ENCODE results near the gene DGKB.

DGKB gene

GRCh38 chr7:14902589-14903067, at the start of gene DGKB:
DGKB (minus strand) TSS chr7:14902751.
- DNase-seq (ENCODE audit: extremely low spot score), result peak; percentile 27
- CTCF ChIA-PET, result no interaction called here
- no peak for TF ChIP-seq PKNOX1 (IDR thresholded peaks at IDR 0.05)
- no peak for TF ChIP-seq SUZ12 (IDR thresholded peaks at IDR 0.05)
- TF ChIP-seq SP1 (IDR thresholded peaks at IDR 0.05), result no peak
- no peak for TF ChIP-seq FOXM1 (IDR thresholded peaks at IDR 0.05; ENCODE audit: borderline replicate concordance)
- no peak for TF ChIP-seq LEF1 (IDR thresholded peaks at IDR 0.05; ENCODE audit: borderline replicate concordance)
- no peak for TF ChIP-seq CTBP1 (IDR thresholded peaks at IDR 0.05; ENCODE audit: borderline replicate concordance)
- TF ChIP-seq FOXK2 (IDR thresholded peaks at IDR 0.05), result no peak
- TF ChIP-seq ARNT (IDR thresholded peaks at IDR 0.05), result no peak
- POLR2A ChIA-PET, result no interaction called here

GRCh38 chr7:14950013-14950412, 47.5 kb upstream of the DGKB start:
- TF ChIP-seq TARDBP (IDR thresholded peaks at IDR 0.05), result no peak
- TF ChIP-seq SUZ12 (IDR thresholded peaks at IDR 0.05), result no peak
- no peak for TF ChIP-seq LEF1 (IDR thresholded peaks at IDR 0.05; ENCODE audit: borderline replicate concordance)
- no peak for TF ChIP-seq ARNT (IDR thresholded peaks at IDR 0.05)
- no peak for TF ChIP-seq NFRKB (IDR thresholded peaks at IDR 0.05)
- TF ChIP-seq ZNF384 (IDR thresholded peaks at IDR 0.05), result no peak
- no peak for TF ChIP-seq SP1 (IDR thresholded peaks at IDR 0.05)
- no peak for TF ChIP-seq FOXA1 (IDR thresholded peaks at IDR 0.05)
- TF ChIP-seq CTBP1 (IDR thresholded peaks at IDR 0.05; ENCODE audit: borderline replicate concordance), result no peak
- no peak for TF ChIP-seq BHLHE40 (IDR thresholded peaks at IDR 0.05; ENCODE audit: borderline replicate concordance)
- TF ChIP-seq FOXK2 (IDR thresholded peaks at IDR 0.05), result no peak
- no peak for TF ChIP-seq HDGF (IDR thresholded peaks at IDR 0.05; ENCODE audit: borderline replicate concordance)
- no peak for TF ChIP-seq L3MBTL2 (conservative IDR thresholded peaks at IDR 0.05)
- TF ChIP-seq PKNOX1 (IDR thresholded peaks at IDR 0.05), result no peak
- TF ChIP-seq ELF4 (IDR thresholded peaks at IDR 0.05), result no peak
- TF ChIP-seq FOXM1 (IDR thresholded peaks at IDR 0.05; ENCODE audit: borderline replicate concordance), result no peak
- DNase-seq (ENCODE audit: extremely low spot score), result no peak
- ChIA-PET CTCF (no interaction called here), POLR2A (no interaction called here)

GRCh38 chr7:14938181-14938580, 35.6 kb upstream of the DGKB start:
- no peak for DNase-seq (ENCODE audit: extremely low spot score)
- no peak for TF ChIP-seq FOXA1 (IDR thresholded peaks at IDR 0.05)
- no peak for TF ChIP-seq FOXK2 (IDR thresholded peaks at IDR 0.05)
- TF ChIP-seq NFRKB (IDR thresholded peaks at IDR 0.05), result no peak
- TF ChIP-seq LEF1 (IDR thresholded peaks at IDR 0.05; ENCODE audit: borderline replicate concordance), result no peak
- TF ChIP-seq TARDBP (IDR thresholded peaks at IDR 0.05), result no peak
- CTCF ChIA-PET, result no interaction called here
- POLR2A ChIA-PET, result no interaction called here

GRCh38 chr7:14937581-14937980, 35.0 kb upstream of the DGKB start:
- CTCF ChIA-PET, result no interaction called here
- TF ChIP-seq CTBP1 (IDR thresholded peaks at IDR 0.05; ENCODE audit: borderline replicate concordance), result no peak
- no peak for TF ChIP-seq PKNOX1 (IDR thresholded peaks at IDR 0.05)
- TF ChIP-seq L3MBTL2 (conservative IDR thresholded peaks at IDR 0.05), result no peak
- TF ChIP-seq SUZ12 (IDR thresholded peaks at IDR 0.05), result no peak
- no peak for TF ChIP-seq ZNF384 (IDR thresholded peaks at IDR 0.05)
- no peak for TF ChIP-seq FOXK2 (IDR thresholded peaks at IDR 0.05)
- TF ChIP-seq SP1 (IDR thresholded peaks at IDR 0.05), result no peak
- TF ChIP-seq LEF1 (IDR thresholded peaks at IDR 0.05; ENCODE audit: borderline replicate concordance), result no peak
- no peak for TF ChIP-seq HDGF (IDR thresholded peaks at IDR 0.05; ENCODE audit: borderline replicate concordance)
- no peak for TF ChIP-seq ELF4 (IDR thresholded peaks at IDR 0.05)
- POLR2A ChIA-PET, result no interaction called here
- no peak for DNase-seq (ENCODE audit: extremely low spot score)

GRCh38 chr7:14936554-14936953, 34.0 kb upstream of the DGKB start:
- CTCF ChIA-PET, result no interaction called here
- no peak for DNase-seq (ENCODE audit: extremely low spot score)
- TF ChIP-seq LEF1 (IDR thresholded peaks at IDR 0.05; ENCODE audit: borderline replicate concordance) (no peak), ZNF384 (IDR thresholded peaks at IDR 0.05) (no peak), FOXM1 (IDR thresholded peaks at IDR 0.05; ENCODE audit: borderline replicate concordance) (no peak), L3MBTL2 (conservative IDR thresholded peaks at IDR 0.05) (no peak), ELF4 (IDR thresholded peaks at IDR 0.05) (no peak), SP1 (IDR thresholded peaks at IDR 0.05) (no peak), PKNOX1 (IDR thresholded peaks at IDR 0.05) (no peak), BHLHE40 (IDR thresholded peaks at IDR 0.05; ENCODE audit: borderline replicate concordance) (no peak), TARDBP (IDR thresholded peaks at IDR 0.05) (no peak), FOXK2 (IDR thresholded peaks at IDR 0.05) (no peak), ARNT (IDR thresholded peaks at IDR 0.05) (no peak), CTBP1 (IDR thresholded peaks at IDR 0.05; ENCODE audit: borderline replicate concordance) (no peak), NFRKB (IDR thresholded peaks at IDR 0.05) (no peak), HDGF (IDR thresholded peaks at IDR 0.05; ENCODE audit: borderline replicate concordance) (no peak), FOXA1 (IDR thresholded peaks at IDR 0.05) (no peak)
- POLR2A ChIA-PET, result no interaction called here

GRCh38 chr7:14934839-14935238, 32.3 kb upstream of the DGKB start:
- ChIA-PET CTCF (no interaction called here), POLR2A (no interaction called here)
- TF ChIP-seq FOXA1 (IDR thresholded peaks at IDR 0.05) (no peak), TARDBP (IDR thresholded peaks at IDR 0.05) (no peak), SP1 (IDR thresholded peaks at IDR 0.05) (no peak), L3MBTL2 (conservative IDR thresholded peaks at IDR 0.05) (no peak), ARNT (IDR thresholded peaks at IDR 0.05) (no peak), LEF1 (IDR thresholded peaks at IDR 0.05; ENCODE audit: borderline replicate concordance) (no peak), FOXK2 (IDR thresholded peaks at IDR 0.05) (no peak), NFRKB (IDR thresholded peaks at IDR 0.05) (no peak), CTBP1 (IDR thresholded peaks at IDR 0.05; ENCODE audit: borderline replicate concordance) (no peak), ZNF384 (IDR thresholded peaks at IDR 0.05) (no peak), SUZ12 (IDR thresholded peaks at IDR 0.05) (no peak), PKNOX1 (IDR thresholded peaks at IDR 0.05) (no peak), HDGF (IDR thresholded peaks at IDR 0.05; ENCODE audit: borderline replicate concordance) (no peak), ELF4 (IDR thresholded peaks at IDR 0.05) (no peak), FOXM1 (IDR thresholded peaks at IDR 0.05; ENCODE audit: borderline replicate concordance) (no peak), BHLHE40 (IDR thresholded peaks at IDR 0.05; ENCODE audit: borderline replicate concordance) (no peak)
- no peak for DNase-seq (ENCODE audit: extremely low spot score)

All from HEK293T (cell line).